A673 (cell line): ENCODE results near the gene DHRS9. TPM values are rescaled to one million over a fixed set of nuclear protein-coding genes. Genes with fewer than 3 reads are reported as not detected.

Experiments
- BruUV-seq: library from RNA; stranded (reverse); fragments of 400-500 nt; replicated peaks from 2 replicates; lab custom pipeline; 2021; lab: Mats Ljungman, UMichigan
- CTCF ChIA-PET: fragments of 300-600 bp; sonication (Branson Sonifier 250); formaldehyde crosslinking; loops from one replicate; lab custom pipeline; 2022; ENCODE audit warnings: antibody characterized with exemption; lab: Charles Lee
- POLR2A ChIA-PET: fragments of 300-600 bp; sonication (Branson Sonifier 250); formaldehyde crosslinking; loops from one replicate; lab custom pipeline; 2022; ENCODE audit warnings: antibody characterized with exemption; ENCODE audit not compliant: low non-redundant PET; lab: Charles Lee
- DNase-seq: peaks from one replicate; pipeline ENCODE4 v3.0.0-alpha.2; 2015; ENCODE audit warnings: low spot score
- H3K27ac ChIP-seq: fragments of 200-600 bp; sonication (generic); 2 replicates; pipeline ENCODE4 v1.5.1; 2016; ENCODE audit warnings: mixed run types, low read depth, mild to moderate bottlenecking, mixed read lengths, antibody characterized with exemption, low read length; ENCODE audit not compliant: poor library complexity, severe bottlenecking
- H3K27me3 ChIP-seq: fragments of 200-600 bp; sonication (generic); replicated peaks from 2 replicates; pipeline ENCODE4 v1.6.1; 2017; ENCODE audit warnings: mixed run types, low read depth, mild to moderate bottlenecking, mixed read lengths, antibody characterized with exemption, low read length; ENCODE audit not compliant: insufficient read depth, poor library complexity
- H3K36me3 ChIP-seq: fragments of 200-600 bp; sonication (generic); 2 replicates; pipeline ENCODE4 v1.6.1; 2016; ENCODE audit warnings: mixed run types, mild to moderate bottlenecking, mixed read lengths, antibody characterized with exemption, low read length; ENCODE audit not compliant: insufficient read depth, poor library complexity, severe bottlenecking
- H3K4me1 ChIP-seq: fragments of 200-600 bp; sonication (generic); 2 replicates; pipeline ENCODE4 v1.6.1; 2017; ENCODE audit warnings: mixed run types, mild to moderate bottlenecking, mixed read lengths, antibody characterized with exemption, low read length; ENCODE audit not compliant: insufficient read depth, poor library complexity, severe bottlenecking
- H3K4me3 ChIP-seq: fragments of 200-600 bp; sonication (generic); 2 replicates; pipeline ENCODE4 v1.5.1; 2016; ENCODE audit warnings: low read depth, mixed run types, mild to moderate bottlenecking, mixed read lengths, low read length; ENCODE audit not compliant: poor library complexity, severe bottlenecking
- H3K9me3 ChIP-seq: fragments of 200-600 bp; sonication (generic); 2 replicates; pipeline ENCODE4 v1.6.1; 2016; ENCODE audit warnings: mixed run types, low read depth, mild to moderate bottlenecking, mixed read lengths, antibody characterized with exemption, low read length; ENCODE audit not compliant: poor library complexity, severe bottlenecking
- EZH2 ChIP-seq: fragments of 200-600 bp; sonication (generic); IDR thresholded peaks from 2 replicates; pipeline ENCODE4 v1.6.1; 2017; ENCODE audit warnings: borderline replicate concordance, low read depth, mild to moderate bottlenecking, mixed read lengths, antibody characterized with exemption, low read length; ENCODE audit not compliant: poor library complexity, severe bottlenecking
- intact Hi-C: fragments of 100-400 bp; cut with micrococcal nuclease; formaldehyde crosslinking; loops from one replicate; pipeline ENCODE4 v1.10.0; 2022; ENCODE audit not compliant: unreplicated experiment
- total RNA-seq: library from RNA; stranded (reverse); gene quantifications from 2 replicates; pipeline ENCODE4 v1.2.3, GENCODE V29; 2021
- TF ChIP-seq, protein P1 (sequence below): fragments of 300-800, 200-600 bp; sonication (generic); conservative IDR thresholded peaks from 2 replicates; pipeline ENCODE4 v1.5.1; 2017; ENCODE audit warnings: low read depth, mild to moderate bottlenecking, antibody characterized with exemption, low read length, moderate library complexity, mixed read lengths

DHRS9 gene
- total RNA-seq, 1 experiment from 2014 or later: not detected

DNA sequence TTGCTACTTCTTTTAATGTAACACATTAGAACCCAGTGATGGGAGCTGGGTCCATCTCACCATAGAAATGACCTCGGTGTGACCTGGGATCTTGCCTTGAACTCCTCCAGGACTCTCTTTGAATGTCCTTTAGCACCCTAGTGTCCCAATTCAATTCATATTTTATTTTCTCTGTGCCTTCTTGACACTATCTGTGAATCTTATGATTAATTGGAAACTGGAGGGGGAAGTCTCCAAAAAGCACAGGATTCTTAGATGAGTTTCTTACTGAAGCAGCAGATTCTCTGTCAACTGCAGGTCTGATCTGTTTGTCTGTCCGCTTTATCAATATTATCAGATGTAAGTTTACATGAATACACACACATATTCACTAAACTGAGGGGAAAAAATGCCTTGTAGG is 470 bp downstream of the DHRS9 start:
- TF ChIP-seq, protein P1, sequence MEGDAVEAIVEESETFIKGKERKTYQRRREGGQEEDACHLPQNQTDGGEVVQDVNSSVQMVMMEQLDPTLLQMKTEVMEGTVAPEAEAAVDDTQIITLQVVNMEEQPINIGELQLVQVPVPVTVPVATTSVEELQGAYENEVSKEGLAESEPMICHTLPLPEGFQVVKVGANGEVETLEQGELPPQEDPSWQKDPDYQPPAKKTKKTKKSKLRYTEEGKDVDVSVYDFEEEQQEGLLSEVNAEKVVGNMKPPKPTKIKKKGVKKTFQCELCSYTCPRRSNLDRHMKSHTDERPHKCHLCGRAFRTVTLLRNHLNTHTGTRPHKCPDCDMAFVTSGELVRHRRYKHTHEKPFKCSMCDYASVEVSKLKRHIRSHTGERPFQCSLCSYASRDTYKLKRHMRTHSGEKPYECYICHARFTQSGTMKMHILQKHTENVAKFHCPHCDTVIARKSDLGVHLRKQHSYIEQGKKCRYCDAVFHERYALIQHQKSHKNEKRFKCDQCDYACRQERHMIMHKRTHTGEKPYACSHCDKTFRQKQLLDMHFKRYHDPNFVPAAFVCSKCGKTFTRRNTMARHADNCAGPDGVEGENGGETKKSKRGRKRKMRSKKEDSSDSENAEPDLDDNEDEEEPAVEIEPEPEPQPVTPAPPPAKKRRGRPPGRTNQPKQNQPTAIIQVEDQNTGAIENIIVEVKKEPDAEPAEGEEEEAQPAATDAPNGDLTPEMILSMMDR: no peak
- TF ChIP-seq EZH2: no peak
- no peak for DNase-seq

DNA sequence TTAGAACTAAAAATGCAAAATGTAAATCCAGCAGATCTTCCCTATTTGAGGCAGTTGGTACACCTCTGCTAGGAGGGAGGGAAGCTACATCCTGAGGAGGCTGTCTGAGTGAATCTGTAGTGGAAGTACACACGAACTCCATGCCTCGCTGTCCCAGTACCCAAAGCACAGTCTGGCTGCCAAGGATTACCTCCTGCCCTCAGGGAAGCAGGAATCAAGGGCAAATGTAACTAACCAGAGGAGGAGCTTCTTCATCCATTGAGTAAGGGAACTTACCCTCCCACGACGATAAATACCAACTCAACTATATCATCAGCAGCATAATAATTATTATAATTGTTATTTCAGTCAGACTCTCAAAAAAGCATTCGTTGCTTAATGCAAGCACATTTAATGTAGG is 2.1 kb downstream of the DHRS9 start:
- H3K4me3 ChIP-seq: no peak overlapping the region
- ChIA-PET POLR2A (no interaction called here), CTCF (interaction anchor here (1.1 kb wide), 1 partner anchor 159 kb away, joined by 4 read pairs; no protein-coding TSS in a partner anchor)
- no peak for DNase-seq
- intact Hi-C loops: no loop called here
- H3K36me3 ChIP-seq: no peaks in the 10 kb centered on the region
- no peak for TF ChIP-seq EZH2
- TF ChIP-seq, protein P1: no peak
- H3K4me1 ChIP-seq: no peaks in the 10 kb centered on the region
- no peak overlapping the region for H3K27ac ChIP-seq
- peaks cover 11% of the 10 kb centered on the region for H3K27me3 ChIP-seq
- BruUV-seq: no TSS peak
- no peaks in the 10 kb centered on the region for H3K9me3 ChIP-seq

More for the DNA sequence above, 470 bp downstream of the DHRS9 start:
- Histone ChIP-seq H3K36me3 (no peaks in the 10 kb centered on the region), H3K27ac (no peak overlapping the region), H3K9me3 (no peaks in the 10 kb centered on the region), H3K4me1 (no peaks in the 10 kb centered on the region), H3K4me3 (no peak overlapping the region), H3K27me3 (peaks cover 11% of the 10 kb centered on the region)
- ChIA-PET CTCF (no interaction called here), POLR2A (no interaction called here)
- no TSS peak for BruUV-seq
- intact Hi-C loops: no loop called here

- Histone ChIP-seq H3K9me3 (no peaks in the 10 kb centered on the region), H3K27me3 (peaks cover 11% of the 10 kb centered on the region), H3K36me3 (no peaks in the 10 kb centered on the region), H3K4me3 (no peak overlapping the region), H3K4me1 (no peaks in the 10 kb centered on the region), H3K27ac (no peak overlapping the region)
- DNase-seq: no peak
- CTCF ChIA-PET: interaction anchor here (1.1 kb wide), 1 partner anchor 160 kb away, joined by 4 read pairs; no protein-coding TSS in a partner anchor
- intact Hi-C loops: no loop called here
- no TSS peak for BruUV-seq
- POLR2A ChIA-PET: no interaction called here
- TF ChIP-seq, protein P1: no peak
- no peak for TF ChIP-seq EZH2
Observed at GRCh38 chr2:169072163-169072925, 3.0 kb downstream of the DHRS9 start.
